Muscle of back (tissue), 11 donors: ENCODE data around the gene SPNS3. TPM values are rescaled to one million over a fixed set of nuclear protein-coding genes. Genes with fewer than 3 reads are reported as not detected.

Experiments
- DNase-seq, 3 donors: peaks; one replicate each; pipeline versions ENCODE4 v3.0.0 to v3.0.0-alpha.2; 2013
- polyA plus RNA-seq, 10 donors: library from polyadenylated mRNA; unstranded; fragments of 120-200 nt; gene quantifications; one replicate each; pipeline ENCODE4 v1.2.1, GENCODE V29; 2013; ENCODE audit not compliant: insufficient read length in 10 of 10

Gene SPNS3
- polyA plus RNA-seq, 10 donors = 0.17 to 0.63 (median 0.41) TPM

GRCh38 chr17:4487820-4488716 lies 54.3 kb downstream of the SPNS3 start:
- no peak for DNase-seq

- DNase-seq = no peak
Observed at GRCh38 chr17:4488989-4489595, 55.4 kb downstream of the SPNS3 start.

- DNase-seq = no peak
Observed at GRCh38 chr17:4490109-4490591, 56.4 kb downstream of the SPNS3 start.

GRCh38 chr17:4490637-4491061 lies 56.9 kb downstream of the SPNS3 start:
- DNase-seq = no peak

- peak; percentile 23 to 72 (median 60) for DNase-seq
Observed at GRCh38 chr17:4492721-4493561, 59.2 kb downstream of the SPNS3 start.

- DNase-seq = no peak
Observed at GRCh38 chr17:4497101-4497824, 63.5 kb downstream of the SPNS3 start.

- peak; percentile 34 to 72 (median 70) for DNase-seq
Observed at GRCh38 chr17:4498461-4499397, 65.0 kb downstream of the SPNS3 start, which contains the start of gene SPNS2. Gene SPNS2 (plus strand): TSS chr17:4498881. CDS start chr17:4499048, 167 bp downstream.

- peak in 1 of 3 donors; percentile 58 for DNase-seq
Observed at GRCh38 chr17:4499431-4500190, 65.9 kb downstream of the SPNS3 start.

GRCh38 chr17:4500191-4500571 lies 66.4 kb downstream of the SPNS3 start:
- DNase-seq = no peak

- DNase-seq = no peak
Observed at GRCh38 chr17:4501295-4501949, 67.7 kb downstream of the SPNS3 start.

GRCh38 chr17:4502466-4503154 lies 68.9 kb downstream of the SPNS3 start:
- no peak for DNase-seq

- DNase-seq = no peak
Observed at GRCh38 chr17:4503283-4504025, 69.7 kb downstream of the SPNS3 start.

- DNase-seq = no peak
Observed at GRCh38 chr17:4504188-4504587, 70.4 kb downstream of the SPNS3 start.

GRCh38 chr17:4505187-4505586 lies 71.4 kb downstream of the SPNS3 start:
- no peak for DNase-seq

- peak in 1 of 3 donors; percentile 30 for DNase-seq
Observed at GRCh38 chr17:4506175-4506813, 72.6 kb downstream of the SPNS3 start.

GRCh38 chr17:4506892-4507291 lies 73.2 kb downstream of the SPNS3 start:
- no peak for DNase-seq
